Middle frontal gyrus (tissue), 1 donor: ENCODE results near the gene CACNA1A.

Experiments used
- DNase-seq: peaks from one replicate; pipeline ENCODE4 v3.0.0-alpha.2; 2015; ENCODE audit warnings: low spot score; ENCODE audit errors: extremely low spot score

CACNA1A gene

GRCh38 chr19:13493516-13494310, 12.6 kb downstream of the CACNA1A start:
- DNase-seq = no peak

- no peak for DNase-seq
Measured at GRCh38 chr19:13492128-13492527, 14.2 kb downstream of the CACNA1A start.

GRCh38 chr19:13487985-13488384, 18.3 kb downstream of the CACNA1A start:
- DNase-seq = no peak

GRCh38 chr19:13484166-13484565, 22.1 kb downstream of the CACNA1A start:
- DNase-seq = no peak

- no peak for DNase-seq
Measured at GRCh38 chr19:13483215-13483614, 23.1 kb downstream of the CACNA1A start.

- DNase-seq = no peak
Measured at GRCh38 chr19:13478576-13478975, 27.7 kb downstream of the CACNA1A start.

- DNase-seq = no peak
Measured at GRCh38 chr19:13476071-13476470, 30.2 kb downstream of the CACNA1A start.

- DNase-seq = no peak
Measured at GRCh38 chr19:13475044-13475443, 31.2 kb downstream of the CACNA1A start.

GRCh38 chr19:13466697-13467096, 39.6 kb downstream of the CACNA1A start:
- no peak for DNase-seq

GRCh38 chr19:13463296-13463695, 43.0 kb downstream of the CACNA1A start:
- no peak for DNase-seq

- DNase-seq = peak; percentile 51
Measured at GRCh38 chr19:13461536-13461935, 44.7 kb downstream of the CACNA1A start.

- no peak for DNase-seq
Measured at GRCh38 chr19:13460045-13460444, 46.2 kb downstream of the CACNA1A start.

GRCh38 chr19:13459351-13459750, 46.9 kb downstream of the CACNA1A start:
- peak; percentile 57 for DNase-seq

GRCh38 chr19:13451434-13451995, 54.8 kb downstream of the CACNA1A start:
- DNase-seq = no peak

- no peak for DNase-seq
Measured at GRCh38 chr19:13447978-13448377, 58.3 kb downstream of the CACNA1A start.

GRCh38 chr19:13441810-13442512, 64.3 kb downstream of the CACNA1A start:
- no peak for DNase-seq

GRCh38 chr19:13437919-13438618, 68.2 kb downstream of the CACNA1A start:
- no peak for DNase-seq

- DNase-seq = no peak
Measured at GRCh38 chr19:13436352-13436751, 69.9 kb downstream of the CACNA1A start.

GRCh38 chr19:13430790-13431582, 75.3 kb downstream of the CACNA1A start:
- DNase-seq = no peak

GRCh38 chr19:13429563-13429962, 76.7 kb downstream of the CACNA1A start:
- no peak for DNase-seq

GRCh38 chr19:13428352-13428751, 77.9 kb downstream of the CACNA1A start:
- no peak for DNase-seq
